H9 (cell line): ENCODE results near the gene CRIP2. TPM values are rescaled to one million over a fixed set of nuclear protein-coding genes. Genes with fewer than 3 reads are reported as not detected.

ENCODE experiments used
- DNase-seq: peaks from one replicate; pipeline ENCODE4 v3.0.0-alpha.2; 2017
- H2AFZ ChIP-seq: one replicate; pipeline ENCODE4 v1.6.1; 2013; ENCODE audit warnings: mild to moderate bottlenecking, low read length, control low read depth, moderate library complexity
- H2AK5ac ChIP-seq: 2 replicates; pipeline ENCODE4 v1.6.1; 2013; ENCODE audit warnings: low read length, control low read depth, mixed read lengths; ENCODE audit not compliant: insufficient read length
- H2BK120ac ChIP-seq: one replicate; pipeline ENCODE4 v1.6.1; 2013; ENCODE audit warnings: low read depth, mild to moderate bottlenecking, low read length, control low read depth, inconsistent platforms; ENCODE audit not compliant: poor library complexity, severe bottlenecking
- H2BK12ac ChIP-seq: 2 replicates; pipeline ENCODE4 v1.6.1; 2013; ENCODE audit warnings: low read length, control low read depth, mixed read lengths, low read depth; ENCODE audit not compliant: insufficient read length
- H2BK15ac ChIP-seq: 2 replicates; pipeline ENCODE4 v1.6.1; 2013; ENCODE audit warnings: low read depth, low read length, control low read depth
- H2BK20ac ChIP-seq: one replicate; pipeline ENCODE4 v1.6.1; 2013; ENCODE audit warnings: low read depth, mild to moderate bottlenecking, low read length, control low read depth, inconsistent platforms; ENCODE audit not compliant: poor library complexity, severe bottlenecking
- H2BK5ac ChIP-seq: 2 replicates; pipeline ENCODE4 v1.6.1; 2013; ENCODE audit warnings: low read length, control low read depth, mixed read lengths; ENCODE audit not compliant: insufficient read length
- H3K14ac ChIP-seq: 2 replicates; pipeline ENCODE4 v1.6.1; 2013; ENCODE audit warnings: low read length, control low read depth; ENCODE audit not compliant: insufficient read depth
- H3K18ac ChIP-seq: 2 replicates; pipeline ENCODE4 v1.6.1; 2013; ENCODE audit warnings: low read depth, mild to moderate bottlenecking, mixed read lengths, low read length, control low read depth; ENCODE audit not compliant: insufficient read length
- H3K23ac ChIP-seq: 2 replicates; pipeline ENCODE4 v1.6.1; 2013; ENCODE audit warnings: low read length, control low read depth, mixed read lengths, low read depth; ENCODE audit not compliant: insufficient read length
- H3K23me2 ChIP-seq: 2 replicates; pipeline ENCODE4 v1.6.1; 2013; ENCODE audit warnings: low read depth, mild to moderate bottlenecking, mixed read lengths, low read length, control low read depth; ENCODE audit not compliant: insufficient read length, poor library complexity, severe bottlenecking
- H3K27ac ChIP-seq: 2 replicates; pipeline ENCODE4 v1.5.1; 2013; ENCODE audit warnings: low read length, control low read depth, mixed read lengths, low read depth; ENCODE audit not compliant: insufficient read length
- H3K27me3 ChIP-seq: 2 replicates; pipeline ENCODE4 v1.6.1; 2013; ENCODE audit warnings: low read length, control low read depth, inconsistent platforms; ENCODE audit not compliant: insufficient read depth
- H3K4ac ChIP-seq: 2 replicates; pipeline ENCODE4 v1.6.1; 2013; ENCODE audit warnings: low read depth, mild to moderate bottlenecking, control low read depth, inconsistent platforms, low read length, moderate library complexity
- H3K4me1 ChIP-seq: 2 replicates; pipeline ENCODE4 v1.6.1; 2013; ENCODE audit warnings: low read length, control low read depth, inconsistent platforms; ENCODE audit not compliant: insufficient read depth
- H3K4me2 ChIP-seq: 2 replicates; pipeline ENCODE4 v1.6.1; 2013; ENCODE audit warnings: low read length, control low read depth, mixed read lengths; ENCODE audit not compliant: insufficient read length, insufficient read depth
- H3K56ac ChIP-seq: 2 replicates; pipeline ENCODE4 v1.6.1; 2013; ENCODE audit warnings: low read depth, mild to moderate bottlenecking, mixed read lengths, low read length, control low read depth; ENCODE audit not compliant: insufficient read length
- H3K79me1 ChIP-seq: 2 replicates; pipeline ENCODE4 v1.6.1; 2013; ENCODE audit warnings: low read depth, mild to moderate bottlenecking, moderate library complexity, low read length, control low read depth, inconsistent platforms; ENCODE audit not compliant: insufficient read depth, poor library complexity, severe bottlenecking
- H3K79me2 ChIP-seq: 2 replicates; pipeline ENCODE4 v1.6.1; 2013; ENCODE audit warnings: low read length, control low read depth, inconsistent platforms; ENCODE audit not compliant: insufficient read depth
- H3K9ac ChIP-seq: 2 replicates; pipeline ENCODE4 v1.6.1; 2013; ENCODE audit warnings: low read length, control low read depth, mixed read lengths; ENCODE audit not compliant: insufficient read length; ENCODE audit errors: extremely low read depth
- H3K9me3 ChIP-seq: one replicate; pipeline ENCODE4 v1.6.1; 2013; ENCODE audit warnings: low read depth, low read length, inconsistent platforms; ENCODE audit not compliant: control insufficient read depth
- H3T11ph ChIP-seq: one replicate; pipeline ENCODE4 v1.6.1; 2013; ENCODE audit warnings: mild to moderate bottlenecking, low read length, control low read depth, inconsistent platforms
- H4K20me1 ChIP-seq: one replicate; pipeline ENCODE4 v1.6.1; 2013; ENCODE audit not compliant: control insufficient read depth, insufficient read length, insufficient read depth
- H4K5ac ChIP-seq: 2 replicates; pipeline ENCODE4 v1.6.1; 2013; ENCODE audit warnings: low read depth, mild to moderate bottlenecking, mixed read lengths, low read length, control low read depth; ENCODE audit not compliant: insufficient read length
- H4K8ac ChIP-seq: replicated peaks from 2 replicates; pipeline ENCODE4 v1.6.1; 2013; ENCODE audit warnings: low read length, control low read depth, mixed read lengths, low read depth; ENCODE audit not compliant: insufficient read length
- H4K91ac ChIP-seq: 2 replicates; pipeline ENCODE4 v1.6.1; 2013; ENCODE audit warnings: low read depth, mild to moderate bottlenecking, moderate library complexity, mixed read lengths, low read length, control low read depth; ENCODE audit not compliant: insufficient read length
- H3K27ac Mint-ChIP-seq, 3 experiments: 2 replicates in 2 of 3; 3 replicates in 1 of 3; pipeline ENCODE4 v1.8.0; 2020 to 2021; ENCODE audit warnings: mixed read lengths in 3 of 3, mild to moderate bottlenecking in 1 of 3, moderate library complexity in 1 of 3
- H3K27me3 Mint-ChIP-seq: 2 replicates; pipeline ENCODE4 v1.8.0; 2021; ENCODE audit warnings: low read depth, mild to moderate bottlenecking, moderate library complexity, mixed read lengths
- H3K36me3 Mint-ChIP-seq, 3 experiments: 2 replicates in 2 of 3; 3 replicates in 1 of 3; pipeline ENCODE4 v1.8.0; 2020 to 2021; ENCODE audit warnings: low read depth in 3 of 3, mixed read lengths in 3 of 3; ENCODE audit not compliant: insufficient read depth in 1 of 3
- H3K4me1 Mint-ChIP-seq, 2 experiments: 2 replicates each; pipeline ENCODE4 v1.8.0; 2020; ENCODE audit warnings: mixed read lengths in 2 of 2
- H3K4me3 Mint-ChIP-seq, 2 experiments: 2 replicates in 1 of 2; 3 replicates in 1 of 2; pipeline ENCODE4 v1.8.0; 2020 to 2021; ENCODE audit warnings: mild to moderate bottlenecking in 2 of 2, mixed read lengths in 2 of 2, moderate library complexity in 1 of 2
- H3K9me3 Mint-ChIP-seq, 2 experiments: 2 replicates in 1 of 2; 3 replicates in 1 of 2; pipeline ENCODE4 v1.8.0; 2020; ENCODE audit warnings: mild to moderate bottlenecking in 2 of 2, mixed read lengths in 2 of 2, moderate library complexity in 1 of 2
- WGBS: extraction: QIAGEN DNeasy Blood & Tissue Kit; methylation state at CpG from one replicate; pipeline ENCODE4 v1.1.7; 2013; ENCODE audit warnings: missing lambda C conversion rate, low lambda C conversion rate, mixed read lengths; ENCODE audit not compliant: insufficient read length; ENCODE audit errors: extremely low coverage; 5-methylcytosine and 5-hydroxymethylcytosine counted together
- total RNA-seq: library from RNA; stranded (reverse); gene quantifications from 2 replicates; pipeline ENCODE4 v1.2.1, GENCODE V29; 2021
- TF ChIP-seq, protein P1 (sequence below): fragments of 200-600 bp; sonication (generic); conservative IDR thresholded peaks from 3 replicates; pipeline ENCODE4 v1.8.0; 2021; ENCODE audit warnings: antibody characterized with exemption, mild to moderate bottlenecking

The CRIP2 gene
- total RNA-seq, 1 experiment from 2014 or later = 5.7 TPM

DNA sequence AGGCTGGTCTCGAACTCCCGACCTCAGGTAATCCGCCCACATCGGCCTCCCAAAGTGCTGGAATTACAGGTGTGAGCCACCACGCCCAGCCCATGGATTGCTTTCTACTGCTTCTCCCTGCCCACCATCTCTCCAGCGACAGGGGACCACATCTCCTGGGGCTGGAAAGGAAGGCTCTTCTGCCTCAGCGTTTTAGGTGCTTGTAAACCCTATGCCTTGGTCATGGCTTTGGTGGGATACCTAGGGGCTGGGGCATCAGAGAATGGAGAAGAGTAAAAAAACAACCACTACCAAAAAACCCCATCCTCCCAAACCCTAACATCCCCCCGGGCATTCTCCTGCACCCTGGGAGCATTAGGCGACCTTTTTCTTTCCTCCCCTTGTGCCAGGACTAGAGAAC, 50.7 kb downstream of the CRIP2 start:
- H3K23ac ChIP-seq = no peak overlapping the region
- H3K18ac ChIP-seq = no peak overlapping the region
- no CpG with 5 or more reads among the region's 9 CpGs for WGBS
- no peaks in the 10 kb centered on the region for H3K4me1 Mint-ChIP-seq
- H3T11ph ChIP-seq = no peak overlapping the region
- H2AK5ac ChIP-seq = no peak overlapping the region
- no peak overlapping the region for H3K56ac ChIP-seq
- no peak overlapping the region for H3K27ac ChIP-seq
- peaks cover 7% of the 10 kb centered on the region for H3K23me2 ChIP-seq
- no peak overlapping the region for H3K14ac ChIP-seq
- H3K9me3 Mint-ChIP-seq = peaks cover 0 to 11% of the 10 kb centered on the region in 2 experiments; a peak in 3 of 5 replicates
- DNase-seq = no peak
- no peaks in the 10 kb centered on the region for H3K36me3 Mint-ChIP-seq
- H2BK120ac ChIP-seq = no peak overlapping the region
- no peak overlapping the region for H3K4ac ChIP-seq
- H2BK20ac ChIP-seq = no peak overlapping the region
- no peaks in the 10 kb centered on the region; the same call in 1 of the 2 replicates for H3K4me1 ChIP-seq
- no peak overlapping the region for H2AFZ ChIP-seq
- no peak overlapping the region for H3K9ac ChIP-seq
- no peak overlapping the region for H3K4me2 ChIP-seq
- no peaks in the 10 kb centered on the region for H3K79me2 ChIP-seq
- H3K9me3 ChIP-seq = no peaks in the 10 kb centered on the region
- H3K4me3 Mint-ChIP-seq = peak overlapping the region in 1 of 2 experiments; percentile 73; a peak in 3 of 5 replicates
- H2BK15ac ChIP-seq = no peak overlapping the region
- H4K91ac ChIP-seq = no peak overlapping the region
- H3K27me3 Mint-ChIP-seq = peaks cover 68% of the 10 kb centered on the region
- peaks cover 16% of the 10 kb centered on the region; the same call in 1 of the 2 replicates for H3K27me3 ChIP-seq
- H4K5ac ChIP-seq = no peak overlapping the region
- H2BK5ac ChIP-seq = no peak overlapping the region
- H2BK12ac ChIP-seq = no peak overlapping the region
- H4K8ac ChIP-seq = no peak overlapping the region
- H3K79me1 ChIP-seq = no peaks in the 10 kb centered on the region
- no peak overlapping the region for H3K27ac Mint-ChIP-seq
- TF ChIP-seq, protein P1, sequence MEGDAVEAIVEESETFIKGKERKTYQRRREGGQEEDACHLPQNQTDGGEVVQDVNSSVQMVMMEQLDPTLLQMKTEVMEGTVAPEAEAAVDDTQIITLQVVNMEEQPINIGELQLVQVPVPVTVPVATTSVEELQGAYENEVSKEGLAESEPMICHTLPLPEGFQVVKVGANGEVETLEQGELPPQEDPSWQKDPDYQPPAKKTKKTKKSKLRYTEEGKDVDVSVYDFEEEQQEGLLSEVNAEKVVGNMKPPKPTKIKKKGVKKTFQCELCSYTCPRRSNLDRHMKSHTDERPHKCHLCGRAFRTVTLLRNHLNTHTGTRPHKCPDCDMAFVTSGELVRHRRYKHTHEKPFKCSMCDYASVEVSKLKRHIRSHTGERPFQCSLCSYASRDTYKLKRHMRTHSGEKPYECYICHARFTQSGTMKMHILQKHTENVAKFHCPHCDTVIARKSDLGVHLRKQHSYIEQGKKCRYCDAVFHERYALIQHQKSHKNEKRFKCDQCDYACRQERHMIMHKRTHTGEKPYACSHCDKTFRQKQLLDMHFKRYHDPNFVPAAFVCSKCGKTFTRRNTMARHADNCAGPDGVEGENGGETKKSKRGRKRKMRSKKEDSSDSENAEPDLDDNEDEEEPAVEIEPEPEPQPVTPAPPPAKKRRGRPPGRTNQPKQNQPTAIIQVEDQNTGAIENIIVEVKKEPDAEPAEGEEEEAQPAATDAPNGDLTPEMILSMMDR = no peak
- no peaks in the 10 kb centered on the region for H4K20me1 ChIP-seq
